ENCODE data around the gene TUBGCP2.
"Not testable (repeated sequence)": the region's sequence is repeated elsewhere in the genome, so short reads cannot be mapped to it uniquely, and the experiment has no call there.

Gene TUBGCP2

DNA sequence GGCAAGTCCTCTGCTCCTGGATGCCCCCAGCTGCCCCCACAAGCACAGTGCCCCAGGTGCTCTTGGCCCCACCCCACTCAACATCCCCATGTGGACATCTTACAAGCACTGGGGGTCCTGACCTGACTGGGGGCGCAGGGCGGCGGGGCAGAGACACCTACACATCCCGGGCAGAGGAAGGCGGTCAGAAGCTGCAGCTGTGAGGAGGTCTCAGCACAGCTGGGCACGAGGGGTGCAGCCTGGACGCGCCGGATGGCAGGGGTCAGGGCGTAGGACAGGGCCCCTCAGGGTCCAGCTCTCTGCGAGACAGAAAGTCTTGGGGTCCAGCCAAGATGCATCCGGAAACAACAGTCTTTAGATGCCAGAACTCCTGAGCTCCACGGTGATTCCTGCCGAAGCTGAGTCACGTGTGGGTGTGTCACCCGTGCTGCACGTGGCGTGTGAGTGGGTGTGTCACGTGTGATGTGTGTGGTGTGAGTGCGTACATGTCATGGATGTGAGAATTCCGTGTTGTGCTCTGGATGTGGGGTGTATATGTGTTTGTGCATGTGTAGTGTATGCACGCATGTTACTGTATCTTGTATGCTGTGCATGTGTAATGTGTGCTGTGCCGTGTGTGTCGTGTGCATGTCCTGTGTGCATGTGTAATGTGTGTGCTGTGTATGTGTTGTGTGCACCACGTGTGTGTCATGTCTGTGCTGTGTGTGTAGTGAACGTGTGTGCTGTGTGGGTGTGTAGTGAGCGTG, 65.9 kb downstream of the TUBGCP2 start:
- DNase-seq, result no peak

GRCh38 chr10:133241501-133242205, 67.0 kb downstream of the TUBGCP2 start:
- no peak for DNase-seq

DNA sequence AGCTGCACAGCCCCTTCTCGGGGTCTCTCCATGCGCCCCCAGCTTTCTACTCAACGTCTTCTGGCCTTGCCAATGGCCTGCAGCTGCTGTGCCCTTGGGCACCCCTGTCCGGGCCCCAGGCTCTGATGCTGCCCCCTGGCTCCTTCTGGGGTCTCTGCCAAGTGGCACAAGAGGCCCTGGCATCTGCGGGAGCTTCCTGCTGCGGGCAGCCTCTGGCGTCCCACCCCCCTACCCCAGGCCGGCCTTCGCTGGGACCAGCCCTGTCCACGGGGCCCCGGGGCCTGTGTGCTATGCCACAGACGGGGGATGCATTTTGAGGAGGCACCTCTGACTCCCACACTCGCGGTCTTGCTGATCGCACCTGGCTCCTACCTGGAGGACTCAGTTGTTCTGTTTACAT, 68.7 kb downstream of the TUBGCP2 start:
- DNase-seq, result no peak

DNA sequence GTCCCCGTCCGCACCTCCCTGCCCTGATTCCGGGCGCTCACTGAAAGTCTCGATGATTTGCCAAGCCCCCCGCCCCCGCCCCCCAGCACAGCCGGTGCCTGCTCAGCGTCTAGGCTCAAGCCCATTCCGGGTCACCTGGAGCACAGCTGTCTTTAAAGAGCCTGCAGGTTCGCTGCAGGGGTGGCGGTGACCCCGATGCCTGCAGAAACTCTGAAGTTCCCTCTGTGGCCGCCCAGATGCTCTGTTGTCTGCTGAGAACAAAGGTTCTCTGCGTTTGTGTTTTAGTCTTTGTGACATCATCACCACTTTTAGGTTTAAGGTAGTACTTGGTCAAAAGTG, 70.2 kb downstream of the TUBGCP2 start:
- DNase-seq, result no peak

DNA sequence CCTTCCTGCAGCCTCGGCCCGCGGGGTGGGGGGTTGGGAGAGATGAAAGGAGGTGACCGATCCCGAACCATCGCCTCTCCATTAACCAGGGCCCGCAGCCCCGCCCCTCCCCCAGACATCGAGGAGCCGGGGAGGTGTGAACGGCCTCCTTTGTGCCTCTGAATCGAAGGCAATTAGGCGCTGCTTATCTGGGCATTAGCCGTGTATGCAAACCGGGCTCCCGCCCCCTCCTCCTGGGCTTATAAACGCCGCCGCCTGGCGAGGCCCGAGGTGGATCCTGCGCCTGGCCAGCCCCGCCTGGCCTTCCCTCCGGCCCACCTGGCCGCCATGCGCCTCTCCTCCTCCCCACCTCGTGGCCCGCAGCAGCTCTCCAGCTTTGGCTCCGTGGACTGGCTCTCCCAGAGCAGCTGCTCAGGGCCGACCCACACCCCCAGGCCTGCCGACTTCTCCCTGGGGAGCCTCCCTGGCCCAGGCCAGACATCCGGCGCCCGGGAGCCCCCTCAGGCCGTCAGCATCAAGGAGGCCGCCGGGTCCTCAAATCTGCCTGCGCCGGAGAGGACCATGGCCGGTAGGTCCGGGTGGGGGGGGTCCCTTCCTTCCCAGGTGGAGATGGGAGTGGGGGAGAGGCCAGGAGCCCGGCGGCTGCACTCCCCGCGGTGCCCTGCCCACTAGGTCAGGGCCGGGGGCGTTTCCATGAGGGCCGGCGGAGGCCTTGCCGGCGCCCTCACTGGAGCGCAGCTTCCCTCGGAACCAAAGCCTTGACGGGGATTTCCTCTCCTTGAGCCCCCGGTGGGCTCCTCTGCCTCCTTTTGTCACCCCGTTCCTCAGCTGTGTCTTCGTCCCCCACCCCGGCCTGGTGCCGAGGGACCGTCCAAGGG, 70.8 kb downstream of the TUBGCP2 start, which contains the start of gene VENTX:
Gene VENTX (plus strand): TSS at position 268 of the 878 bp plus-strand sequence. CDS start 60 bp downstream, at position 328.
- DNase-seq, result no peak

- DNase-seq, result no peak
Observed at GRCh38 chr10:133237241-133237587, 71.5 kb downstream of the TUBGCP2 start.

GRCh38 chr10:133236401-133237240, 72.1 kb downstream of the TUBGCP2 start:
- no peak for DNase-seq

DNA sequence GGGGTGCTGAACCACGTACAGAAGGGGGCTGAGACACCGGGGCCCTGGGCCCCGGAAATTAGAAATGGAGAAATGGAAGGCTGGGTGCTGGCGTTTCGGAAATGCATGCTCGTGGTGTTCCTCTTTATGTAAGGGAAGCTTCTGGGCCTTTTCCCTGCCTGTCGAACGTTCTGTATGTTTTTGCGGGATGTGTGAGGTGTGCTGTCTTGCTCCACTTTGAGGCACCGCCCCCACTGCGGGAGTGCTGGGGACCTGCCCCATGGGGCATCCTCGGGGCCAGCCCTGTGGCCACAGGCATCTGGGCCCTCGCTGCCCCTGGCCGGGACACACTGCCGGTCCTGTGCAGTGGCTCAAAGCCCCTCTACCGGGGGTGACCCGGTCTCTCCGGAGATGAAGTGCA, 72.7 kb downstream of the TUBGCP2 start:
- no peak for DNase-seq

DNA sequence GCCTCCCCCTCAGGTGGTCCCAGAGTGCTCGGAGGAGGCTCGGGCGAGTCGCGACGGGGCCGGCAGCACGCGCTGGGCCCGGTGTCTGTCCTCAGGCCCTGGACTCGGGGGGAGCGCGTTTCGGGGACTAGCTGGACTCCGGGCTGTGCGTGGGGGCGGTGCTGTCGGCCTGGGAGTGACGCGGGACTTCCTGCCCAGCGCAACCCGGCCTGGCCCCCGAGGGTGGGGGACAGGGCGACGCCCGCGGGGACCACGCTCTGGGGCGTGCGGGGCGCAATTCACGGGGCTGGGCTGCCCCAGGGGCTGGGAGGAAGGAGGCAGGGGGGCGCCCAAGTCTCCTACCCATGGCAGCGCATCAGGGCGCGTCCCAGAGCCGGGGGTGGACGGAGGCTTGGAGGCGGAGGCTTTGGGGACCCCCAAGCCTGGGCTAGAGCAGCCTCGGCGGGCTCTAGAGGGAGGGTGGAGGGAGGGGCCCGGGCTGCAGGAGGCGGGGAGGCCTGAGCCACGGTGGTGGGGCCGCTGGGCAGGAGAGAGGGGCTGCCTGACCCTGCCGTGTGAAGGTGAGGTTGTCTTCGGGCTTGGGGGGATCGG, 73.3 kb downstream of the TUBGCP2 start:
- no peak for DNase-seq

DNA sequence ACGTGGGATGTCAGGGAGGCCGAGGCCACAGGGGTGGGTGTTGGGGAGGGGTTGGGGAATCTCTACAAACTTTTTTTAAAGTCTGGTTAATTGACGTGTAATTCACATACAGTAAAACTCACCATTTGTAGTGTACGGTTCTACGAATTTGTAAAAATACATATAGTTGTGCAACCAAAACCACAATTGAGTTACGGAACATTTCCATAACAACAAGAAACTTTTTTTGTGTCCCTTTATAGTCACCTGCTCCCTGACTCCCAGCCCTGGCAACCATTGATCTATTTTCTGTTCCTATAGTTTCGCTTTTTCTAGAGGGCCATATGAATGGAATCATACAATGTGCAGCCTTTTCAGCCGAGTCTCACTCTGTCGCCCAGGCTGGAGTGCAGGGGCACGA, 73.9 kb downstream of the TUBGCP2 start:
- not testable (repeated sequence) for DNase-seq

- DNase-seq, result no peak
Observed at GRCh38 chr10:133231946-133232574, 76.6 kb downstream of the TUBGCP2 start.

DNA sequence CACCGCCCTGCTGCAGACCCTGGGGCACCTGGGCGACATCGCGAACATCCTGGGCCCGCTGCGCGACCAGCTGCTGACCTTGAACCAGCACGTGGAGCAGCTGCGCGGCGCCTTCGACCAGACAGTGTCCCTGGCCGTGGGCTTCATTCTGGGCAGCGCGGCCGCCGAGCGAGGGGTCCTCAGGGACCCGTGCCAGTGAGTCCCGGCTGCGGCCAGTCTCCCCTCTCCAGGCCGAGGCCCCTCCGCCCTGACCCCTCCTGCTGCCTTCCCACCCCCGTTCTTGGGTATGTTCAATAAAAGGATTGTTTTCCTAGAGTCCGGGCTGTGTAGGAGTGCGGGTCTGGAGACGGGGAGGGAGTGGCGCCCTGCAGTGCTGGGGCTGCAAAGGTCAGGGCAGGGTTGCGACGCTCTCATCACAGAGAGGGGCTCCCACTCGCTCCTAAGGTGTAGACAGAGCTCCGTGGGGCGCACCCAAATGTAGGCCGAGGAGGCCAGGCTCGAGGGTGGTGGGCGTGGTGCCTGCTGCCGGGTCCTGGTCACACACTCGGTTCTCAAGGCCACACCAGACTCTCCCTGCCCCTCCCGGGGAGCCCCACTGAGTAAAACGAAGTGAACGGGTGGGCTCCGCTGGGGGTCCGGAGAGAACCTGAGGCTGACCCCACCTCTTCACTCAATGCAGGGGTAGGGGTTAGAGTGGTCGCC, 77.3 kb downstream of the TUBGCP2 start:
- DNase-seq, result no peak

DNA sequence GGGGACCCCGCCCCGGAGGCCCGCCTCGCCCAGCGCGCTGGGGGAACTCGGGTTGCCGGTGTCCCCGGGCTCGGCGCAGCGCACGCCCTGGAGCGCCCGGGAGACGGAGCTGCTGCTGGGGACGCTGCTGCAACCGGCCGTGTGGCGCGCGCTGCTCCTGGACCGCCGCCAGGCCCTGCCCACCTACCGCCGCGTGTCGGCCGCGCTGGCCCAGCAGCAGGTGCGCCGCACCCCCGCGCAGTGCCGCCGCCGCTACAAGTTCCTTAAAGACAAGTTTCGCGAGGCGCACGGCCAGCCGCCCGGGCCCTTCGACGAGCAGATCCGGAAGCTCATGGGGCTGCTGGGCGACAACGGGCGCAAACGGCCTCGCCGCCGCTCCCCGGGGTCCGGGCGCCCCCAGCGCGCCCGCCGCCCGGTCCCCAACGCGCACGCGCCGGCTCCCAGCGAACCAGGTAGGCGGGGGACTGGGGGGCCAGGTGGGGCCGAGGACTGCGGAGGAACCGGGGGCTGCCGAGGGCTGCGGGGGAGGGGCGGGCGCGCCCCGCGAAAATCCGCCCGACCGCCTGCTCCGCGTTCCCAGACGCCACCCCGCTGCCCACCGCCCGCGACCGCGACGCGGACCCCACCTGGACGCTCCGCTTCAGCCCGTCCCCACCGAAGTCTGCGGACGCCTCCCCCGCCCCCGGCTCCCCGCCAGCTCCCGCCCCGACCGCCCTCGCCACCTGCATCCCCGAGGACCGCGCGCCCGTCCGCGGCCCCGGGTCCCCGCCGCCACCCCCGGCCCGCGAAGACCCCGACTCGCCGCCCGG, 78.1 kb downstream of the TUBGCP2 start:
- no peak for DNase-seq

DNA sequence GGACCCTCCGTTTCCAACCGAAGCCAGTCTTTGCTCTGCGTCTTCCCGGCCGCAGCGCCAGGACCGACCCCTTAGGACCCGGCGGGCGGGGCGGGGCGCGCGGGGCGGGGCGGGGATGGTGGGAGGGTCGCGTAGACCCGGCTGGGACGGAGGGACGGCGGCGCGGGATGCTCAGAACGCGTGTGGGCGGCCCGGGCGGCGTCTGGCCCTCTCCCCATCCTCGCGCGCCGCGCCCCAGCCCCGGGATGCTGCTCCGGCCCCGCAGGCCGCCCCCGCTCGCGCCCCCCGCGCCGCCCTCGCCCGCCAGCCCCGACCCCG, 78.7 kb downstream of the TUBGCP2 start, which contains the start of gene UTF1:
Gene UTF1 (plus strand): TSS at position 174 of the 318 bp plus-strand sequence. CDS start 72 bp downstream, at position 246.
- DNase-seq, result no peak

- DNase-seq, result no peak
Observed at GRCh38 chr10:133229265-133230043, 79.2 kb downstream of the TUBGCP2 start.

Data from effector CD8-positive, alpha-beta T cell (primary cell).